Breast epithelium (tissue), 4 donors: Measurements from ENCODE around the gene POLR2I. TPM values are rescaled to one million over a fixed set of nuclear protein-coding genes. Genes with fewer than 3 reads are reported as not detected.
A peak's percentile ranks its signal among the peaks of the same experiment; 100 is the strongest.

Experiments
- DNase-seq, 2 donors: peaks; one replicate each; pipeline ENCODE4 v3.0.0-alpha.2; 2019; ENCODE audit warnings: low spot score in 2 of 2
- H3K27ac ChIP-seq, 2 donors: fragments of 200-600 bp; sonication (generic) in 1 of 2; one replicate each; pipeline ENCODE4 v1.5.1; 2016 to 2019; ENCODE audit warnings: mild to moderate bottlenecking in 1 of 2
- H3K27me3 ChIP-seq, 2 donors: fragments of 200-600 bp; sonication (generic) in 1 of 2; one replicate each; pipeline versions ENCODE4 v1.5.1 to v1.6.0; 2017 to 2019; ENCODE audit warnings: control low read depth in 1 of 2, mild to moderate bottlenecking in 1 of 2
- H3K36me3 ChIP-seq: fragments of 200-600 bp; one replicate; pipeline ENCODE4 v1.5.1; 2019
- H3K4me1 ChIP-seq, 2 donors: fragments of 200-600 bp; sonication (generic); one replicate each; pipeline ENCODE4 v1.5.1; 2016 to 2019; ENCODE audit warnings: control low read depth in 1 of 2
- H3K4me3 ChIP-seq, 3 donors: fragments of 200-600 bp; sonication (generic); 1 replicate in 2 of 3; 2 replicates in 1 of 3; pipeline ENCODE4 v1.5.1; 2016 to 2019; ENCODE audit warnings: mild to moderate bottlenecking in 3 of 3, moderate library complexity in 2 of 3
- H3K9me3 ChIP-seq, 2 donors: fragments of 200-600 bp; sonication (generic) in 1 of 2; one replicate each; pipeline ENCODE4 v1.5.1; 2016 to 2019; ENCODE audit warnings: control low read depth in 1 of 2
- POLR2A ChIP-seq: fragments of 450-650 bp; IDR thresholded peaks from one replicate; pipeline ENCODE4 v1.6.1; 2016; ENCODE audit warnings: antibody characterized with exemption, mild to moderate bottlenecking, moderate library complexity
- POLR2AphosphoS5 ChIP-seq, 3 donors: sonication (generic); formaldehyde crosslinking; IDR thresholded peaks; one replicate each; pipeline ENCODE4 v1.6.1; 2017; ENCODE audit warnings: antibody characterized with exemption in 3 of 3
- intact Hi-C: fragments of 100-400 bp; cut with DNase I; formaldehyde crosslinking; loops from one replicate; pipeline ENCODE4 v1.15.1; 2023; ENCODE audit warnings: low total_unique reads
- total RNA-seq, 3 donors: library from RNA; depleted of rRNA; stranded (reverse); fragments of >200 nt; gene quantifications; one replicate each; pipeline ENCODE4 v1.1.0, GENCODE V29; 2016
- TF ChIP-seq, protein P1 (sequence below), 3 donors: fragments of 450-650 bp; IDR thresholded peaks; one replicate each; pipeline ENCODE4 v1.5.1; 2016 to 2017; ENCODE audit warnings: antibody characterized with exemption in 3 of 3, mild to moderate bottlenecking in 3 of 3, moderate library complexity in 3 of 3

POLR2I gene
- total RNA-seq, 3 donors from 2014 or later: 44.2 to 68.2 (median 58.2) TPM

DNA sequence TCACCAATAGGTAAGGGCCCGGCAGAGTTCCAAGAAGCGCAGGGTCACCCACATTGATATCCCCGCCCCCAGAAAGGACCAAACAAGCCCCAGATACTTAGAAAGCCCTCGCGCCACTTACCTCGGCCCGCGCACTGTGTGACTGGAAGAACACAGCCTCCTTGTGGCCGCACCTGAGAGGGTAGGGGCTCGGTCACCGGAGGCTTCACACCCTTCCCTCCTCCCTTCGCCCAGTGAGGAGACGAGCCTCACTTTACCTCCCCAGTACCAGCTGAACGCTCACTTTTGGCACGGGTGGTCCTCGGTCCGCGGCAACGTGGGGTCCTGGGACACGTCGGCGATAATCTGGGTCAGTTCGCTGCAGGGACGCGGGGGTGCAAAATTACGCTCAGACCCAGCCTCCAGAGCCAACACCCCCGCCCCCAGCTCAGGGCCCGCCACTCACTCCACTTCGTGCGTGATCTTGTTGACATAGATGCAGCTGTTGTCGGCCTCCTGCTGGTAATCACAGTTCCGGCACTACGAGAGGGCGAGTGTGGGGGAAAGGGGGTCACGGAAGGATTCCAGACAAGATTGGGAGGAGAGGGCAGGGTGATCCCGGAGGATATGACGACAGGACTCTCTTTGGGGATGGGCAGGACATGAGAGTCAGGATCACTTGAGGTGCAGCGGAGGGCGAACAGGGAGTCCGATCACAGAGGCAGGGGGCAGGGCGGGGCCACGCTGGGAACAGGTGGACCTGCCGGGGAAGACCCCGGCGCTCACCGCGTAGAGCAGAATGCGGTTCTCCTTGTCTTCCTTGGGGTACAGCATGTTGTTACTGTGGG, 568 bp downstream of the POLR2I start:
- peak in 1 of 2 donors; percentile 25 for DNase-seq
- no peak for TF ChIP-seq POLR2A
- TF ChIP-seq, protein P1, sequence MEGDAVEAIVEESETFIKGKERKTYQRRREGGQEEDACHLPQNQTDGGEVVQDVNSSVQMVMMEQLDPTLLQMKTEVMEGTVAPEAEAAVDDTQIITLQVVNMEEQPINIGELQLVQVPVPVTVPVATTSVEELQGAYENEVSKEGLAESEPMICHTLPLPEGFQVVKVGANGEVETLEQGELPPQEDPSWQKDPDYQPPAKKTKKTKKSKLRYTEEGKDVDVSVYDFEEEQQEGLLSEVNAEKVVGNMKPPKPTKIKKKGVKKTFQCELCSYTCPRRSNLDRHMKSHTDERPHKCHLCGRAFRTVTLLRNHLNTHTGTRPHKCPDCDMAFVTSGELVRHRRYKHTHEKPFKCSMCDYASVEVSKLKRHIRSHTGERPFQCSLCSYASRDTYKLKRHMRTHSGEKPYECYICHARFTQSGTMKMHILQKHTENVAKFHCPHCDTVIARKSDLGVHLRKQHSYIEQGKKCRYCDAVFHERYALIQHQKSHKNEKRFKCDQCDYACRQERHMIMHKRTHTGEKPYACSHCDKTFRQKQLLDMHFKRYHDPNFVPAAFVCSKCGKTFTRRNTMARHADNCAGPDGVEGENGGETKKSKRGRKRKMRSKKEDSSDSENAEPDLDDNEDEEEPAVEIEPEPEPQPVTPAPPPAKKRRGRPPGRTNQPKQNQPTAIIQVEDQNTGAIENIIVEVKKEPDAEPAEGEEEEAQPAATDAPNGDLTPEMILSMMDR (IDR thresholded peaks at IDR 0.05): peak in 1 of 3 donors; percentile 18
- H3K36me3 ChIP-seq: no peaks in the 10 kb centered on the region

DNA sequence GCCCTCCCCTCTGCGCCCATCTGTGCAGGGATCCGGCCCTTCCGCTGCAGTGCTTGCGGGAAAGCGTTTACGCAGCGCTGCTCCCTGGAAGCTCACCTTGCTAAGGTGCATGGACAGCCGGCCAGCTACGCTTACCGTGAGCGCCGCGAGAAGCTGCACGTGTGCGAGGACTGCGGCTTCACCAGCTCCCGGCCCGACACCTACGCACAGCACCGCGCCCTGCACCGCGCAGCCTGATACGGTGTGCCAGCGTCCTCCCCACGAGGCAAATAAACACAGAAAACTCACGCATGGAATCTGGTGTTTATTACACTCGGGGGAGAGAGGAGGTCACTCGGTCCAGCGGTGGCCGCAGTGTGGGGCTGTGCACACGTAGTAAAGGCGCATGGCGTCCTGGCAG, 1.2 kb downstream of the POLR2I start:
- intact Hi-C loops: no loop called here
- peak overlapping the region in 1 of 2 donors; percentile 97 for H3K27ac ChIP-seq
- no peaks in the 10 kb centered on the region for H3K36me3 ChIP-seq
- peaks cover 0 to 7% of the 10 kb centered on the region in 2 donors for H3K4me1 ChIP-seq
- no peak for DNase-seq
- TF ChIP-seq POLR2AphosphoS5 (IDR thresholded peaks at IDR 0.05) (no peak), POLR2A (no peak)
- TF ChIP-seq, protein P1 (IDR thresholded peaks at IDR 0.05): no peak
- H3K4me3 ChIP-seq: peak overlapping the region in 2 of 3 donors; percentile 77 to 89
- no peaks in the 10 kb centered on the region for H3K9me3 ChIP-seq
- H3K27me3 ChIP-seq: no peaks in the 10 kb centered on the region

More for the DNA sequence above, 568 bp downstream of the POLR2I start:
- intact Hi-C loops: no loop called here
- H3K4me3 ChIP-seq: peak overlapping the region; percentile 72 to 89 (median 77)
- peak overlapping the region; percentile 92 to 97 for H3K27ac ChIP-seq
- no peaks in the 10 kb centered on the region for H3K27me3 ChIP-seq
- H3K9me3 ChIP-seq: no peaks in the 10 kb centered on the region
- peaks cover 0 to 7% of the 10 kb centered on the region in 2 donors for H3K4me1 ChIP-seq

DNA sequence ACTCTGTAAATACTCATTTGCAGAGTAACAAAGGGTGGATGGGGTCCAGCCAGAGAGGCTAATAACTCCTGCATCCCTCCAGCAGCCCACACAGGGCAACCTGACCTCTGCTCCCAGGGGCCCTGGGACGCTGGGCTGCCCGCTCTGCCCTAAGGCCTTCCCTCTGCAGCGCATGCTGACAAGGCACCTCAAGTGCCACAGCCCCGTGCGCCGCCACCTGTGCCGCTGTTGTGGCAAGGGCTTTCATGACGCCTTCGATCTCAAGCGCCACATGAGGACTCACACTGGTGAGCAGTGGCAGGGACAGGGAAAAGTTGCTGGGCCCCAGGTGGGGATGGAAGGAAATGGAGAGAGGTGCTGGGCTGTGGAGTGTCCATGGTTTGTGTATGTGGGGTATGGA, 2.0 kb downstream of the POLR2I start:
- no peaks in the 10 kb centered on the region for H3K36me3 ChIP-seq

DNA sequence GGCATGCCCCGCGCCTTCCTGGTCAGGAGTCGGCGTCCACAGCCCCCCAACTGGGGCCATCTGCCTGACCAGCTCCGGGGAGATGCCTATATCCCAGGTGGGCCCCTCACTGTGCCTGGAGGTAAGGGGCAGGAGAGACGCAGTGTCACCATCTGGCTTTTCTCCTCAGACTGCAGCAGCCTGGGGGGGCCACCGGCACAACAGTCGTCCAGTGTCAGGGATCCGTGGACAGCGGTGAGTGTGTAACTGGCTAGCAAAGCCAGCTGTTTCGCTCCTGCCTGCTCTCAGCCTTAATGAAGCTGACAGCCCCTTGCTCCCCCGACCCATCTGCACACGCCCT, 3.5 kb downstream of the POLR2I start:
- Histone ChIP-seq H3K27ac (no peak overlapping the region), H3K9me3 (no peaks in the 10 kb centered on the region), H3K4me1 (peaks cover 0 to 4% of the 10 kb centered on the region in 2 donors), H3K27me3 (no peaks in the 10 kb centered on the region), H3K4me3 (no peak overlapping the region), H3K36me3 (no peaks in the 10 kb centered on the region)
- TF ChIP-seq POLR2AphosphoS5 (IDR thresholded peaks at IDR 0.05): no peak
- TF ChIP-seq, protein P1 (IDR thresholded peaks at IDR 0.05): no peak
- TF ChIP-seq POLR2A: no peak
- no peak for DNase-seq
- intact Hi-C loops: no loop called here

More for the DNA sequence above, 2.0 kb downstream of the POLR2I start:
- Histone ChIP-seq H3K9me3 (no peaks in the 10 kb centered on the region), H3K27me3 (no peaks in the 10 kb centered on the region), H3K4me1 (peaks cover 0 to 7% of the 10 kb centered on the region in 2 donors), H3K27ac (no peak overlapping the region), H3K4me3 (no peak overlapping the region)
- no peak for DNase-seq
- TF ChIP-seq, protein P1 (IDR thresholded peaks at IDR 0.05): no peak
- TF ChIP-seq POLR2A (no peak), POLR2AphosphoS5 (IDR thresholded peaks at IDR 0.05) (no peak)
- intact Hi-C loops: no loop called here

DNA sequence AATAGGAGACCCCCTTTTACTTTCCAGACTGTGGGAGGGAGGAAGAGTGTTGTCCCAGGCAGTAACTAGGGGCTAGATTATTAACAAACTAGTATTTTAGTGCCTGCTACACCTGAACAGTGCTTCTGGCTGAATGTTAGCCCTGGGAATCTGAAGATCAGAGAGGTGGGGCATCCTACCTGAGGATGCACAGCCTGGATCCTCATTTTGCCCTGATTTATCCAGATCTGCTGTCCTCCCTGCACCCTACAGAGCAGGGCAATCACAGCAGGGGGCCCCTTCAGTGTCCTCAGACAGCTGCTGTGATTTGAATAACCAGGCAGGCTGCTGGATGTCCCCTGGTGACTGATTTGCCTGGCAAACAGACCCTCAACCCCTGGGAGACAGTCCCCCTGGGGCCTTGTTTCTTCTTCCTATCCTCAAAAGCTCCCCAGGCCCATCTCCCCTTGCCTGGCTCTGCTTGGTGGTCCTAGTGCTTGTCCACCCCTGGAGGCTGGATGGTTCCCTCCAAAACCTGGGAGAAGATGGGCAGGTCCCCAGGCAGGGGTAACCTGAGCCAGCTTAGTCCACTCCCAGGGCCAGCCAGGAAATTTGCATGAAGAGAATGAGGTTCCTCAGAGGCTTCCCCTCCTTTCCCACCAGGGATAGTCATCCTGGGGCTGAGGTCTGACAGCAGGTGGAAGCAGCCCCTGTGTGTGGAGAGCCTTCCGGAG, 4.0 kb downstream of the POLR2I start, which contains the start of gene OVOL3:
Gene OVOL3, plus strand, starts transcription at position 657 of the 713 bp plus-strand sequence. CDS start 60 bp downstream, outside the sequence.
- intact Hi-C loops: no loop called here
- no peak within 1 kb of the TSS for H3K27ac ChIP-seq
- H3K36me3 ChIP-seq: no peaks in the 10 kb centered on the region
- H3K4me3 ChIP-seq: no peak within 1 kb of the TSS
- H3K27me3 ChIP-seq: no peaks in the 10 kb centered on the region
- H3K9me3 ChIP-seq: no peaks in the 10 kb centered on the region
- TF ChIP-seq POLR2A (no peak), POLR2AphosphoS5 (IDR thresholded peaks at IDR 0.05) (no peak)
- TF ChIP-seq, protein P1 (IDR thresholded peaks at IDR 0.05): no peak
- H3K4me1 ChIP-seq: peaks cover 0 to 4% of the 10 kb centered on the region in 2 donors
- no peak for DNase-seq
